Neural progenitor cell (in vitro differentiated cells): ENCODE measurements around the gene NBEAL2.

Experiments used
- EZH2 ChIP-seq: fragments of 200-600 bp; sonication (generic); IDR thresholded peaks from 2 replicates; pipeline ENCODE4 v1.6.1; 2017; ENCODE audit warnings: antibody characterized with exemption, mild to moderate bottlenecking, moderate library complexity
- EZH2phosphoT487 ChIP-seq: fragments of 200-600 bp; sonication (generic); IDR thresholded peaks from 2 replicates; pipeline ENCODE4 v1.6.1; 2017; ENCODE audit warnings: antibody characterized with exemption
- TF ChIP-seq, protein P1 (sequence below): fragments of 200-600 bp; sonication (generic); IDR thresholded peaks from 2 replicates; pipeline ENCODE4 v1.5.1; 2017; ENCODE audit warnings: antibody characterized with exemption, mild to moderate bottlenecking

DNA sequence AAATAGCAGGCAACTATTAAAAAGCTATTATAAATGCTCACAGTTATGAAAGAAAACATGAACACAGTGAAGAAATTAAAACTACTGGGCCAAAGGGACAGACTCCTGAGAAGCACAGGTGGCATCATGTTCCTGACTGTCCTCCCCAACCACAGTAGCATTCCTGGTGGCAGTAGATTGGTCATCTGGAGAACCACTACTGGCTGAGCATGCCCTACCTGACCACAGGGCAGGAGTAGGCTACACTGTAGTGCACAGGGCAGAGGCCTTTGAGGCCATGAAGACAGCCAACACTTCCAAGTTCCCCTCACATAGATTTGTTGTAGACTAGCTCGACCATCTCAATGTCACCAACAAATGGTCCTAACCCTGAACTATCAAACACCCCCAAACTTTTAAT is 49.2 kb downstream of the NBEAL2 start:
- TF ChIP-seq EZH2 (no peak), EZH2phosphoT487 (no peak)
- TF ChIP-seq, protein P1, sequence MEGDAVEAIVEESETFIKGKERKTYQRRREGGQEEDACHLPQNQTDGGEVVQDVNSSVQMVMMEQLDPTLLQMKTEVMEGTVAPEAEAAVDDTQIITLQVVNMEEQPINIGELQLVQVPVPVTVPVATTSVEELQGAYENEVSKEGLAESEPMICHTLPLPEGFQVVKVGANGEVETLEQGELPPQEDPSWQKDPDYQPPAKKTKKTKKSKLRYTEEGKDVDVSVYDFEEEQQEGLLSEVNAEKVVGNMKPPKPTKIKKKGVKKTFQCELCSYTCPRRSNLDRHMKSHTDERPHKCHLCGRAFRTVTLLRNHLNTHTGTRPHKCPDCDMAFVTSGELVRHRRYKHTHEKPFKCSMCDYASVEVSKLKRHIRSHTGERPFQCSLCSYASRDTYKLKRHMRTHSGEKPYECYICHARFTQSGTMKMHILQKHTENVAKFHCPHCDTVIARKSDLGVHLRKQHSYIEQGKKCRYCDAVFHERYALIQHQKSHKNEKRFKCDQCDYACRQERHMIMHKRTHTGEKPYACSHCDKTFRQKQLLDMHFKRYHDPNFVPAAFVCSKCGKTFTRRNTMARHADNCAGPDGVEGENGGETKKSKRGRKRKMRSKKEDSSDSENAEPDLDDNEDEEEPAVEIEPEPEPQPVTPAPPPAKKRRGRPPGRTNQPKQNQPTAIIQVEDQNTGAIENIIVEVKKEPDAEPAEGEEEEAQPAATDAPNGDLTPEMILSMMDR = no peak
